ENCODE measurements around the gene PPP2R2C.

PPP2R2C gene

DNA sequence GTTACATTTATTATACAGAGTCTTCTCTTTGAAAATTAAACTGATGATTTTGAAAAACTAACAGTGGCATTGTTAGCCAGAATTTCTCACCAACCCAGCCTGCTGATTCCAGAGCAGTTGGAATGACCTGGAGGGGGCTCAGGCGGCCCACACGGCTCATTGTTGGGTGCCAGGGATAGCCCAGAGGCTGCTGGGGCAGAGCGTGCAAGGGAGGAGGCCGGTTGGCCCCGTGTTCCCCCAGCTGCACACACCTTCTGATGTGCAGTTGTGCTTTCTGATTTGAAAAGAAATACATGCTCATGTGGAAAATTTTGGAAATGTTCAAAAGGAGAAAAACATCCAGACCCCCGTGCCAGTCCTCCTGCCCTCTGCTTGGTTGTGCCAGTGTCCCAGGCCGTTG, 182.2 kb downstream of the PPP2R2C start:
- FAIRE-seq (no peak), DNase-seq (ENCODE audit: insufficient read length, low spot score) (no peak)
- no peak for TF ChIP-seq POU2F2 (IDR thresholded peaks at IDR 0.05; ENCODE audit: low read depth, low read length)

DNA sequence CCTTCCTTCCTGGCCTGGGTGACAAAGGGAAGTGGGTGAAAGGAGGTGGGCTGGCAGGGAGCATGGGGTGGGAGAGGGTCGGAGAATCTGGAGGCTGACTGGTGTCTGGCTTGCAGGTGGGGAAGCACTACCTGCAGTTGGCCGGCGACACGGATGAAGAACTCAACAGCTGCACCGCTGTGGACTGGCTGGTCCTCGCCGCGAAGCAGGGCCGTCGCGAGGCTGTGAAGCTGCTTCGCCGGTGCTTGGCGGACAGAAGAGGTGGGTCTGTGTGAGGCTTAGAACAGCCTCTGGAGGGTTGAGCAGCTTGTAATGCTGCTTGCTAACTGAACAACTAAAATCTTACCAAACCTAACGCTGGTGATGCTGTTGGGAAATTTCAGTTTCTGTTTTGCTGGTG, 183.5 kb downstream of the PPP2R2C start:
- FAIRE-seq (no peak), DNase-seq (ENCODE audit: insufficient read length, low spot score) (no peak)
- TF ChIP-seq POLR2AphosphoS5 (IDR thresholded peaks at IDR 0.05; ENCODE audit: low read depth, low read length) (no peak), SPI1 (IDR thresholded peaks at IDR 0.05; ENCODE audit: low read depth, low read length) (no peak), PAX5 (IDR thresholded peaks at IDR 0.05; ENCODE audit: insufficient read depth, low read length, severe bottlenecking) (no peak), POU2F2 (IDR thresholded peaks at IDR 0.05; ENCODE audit: low read depth, low read length) (no peak), TAF1 (IDR thresholded peaks at IDR 0.05; ENCODE audit: low read depth, low read length) (no peak)

DNA sequence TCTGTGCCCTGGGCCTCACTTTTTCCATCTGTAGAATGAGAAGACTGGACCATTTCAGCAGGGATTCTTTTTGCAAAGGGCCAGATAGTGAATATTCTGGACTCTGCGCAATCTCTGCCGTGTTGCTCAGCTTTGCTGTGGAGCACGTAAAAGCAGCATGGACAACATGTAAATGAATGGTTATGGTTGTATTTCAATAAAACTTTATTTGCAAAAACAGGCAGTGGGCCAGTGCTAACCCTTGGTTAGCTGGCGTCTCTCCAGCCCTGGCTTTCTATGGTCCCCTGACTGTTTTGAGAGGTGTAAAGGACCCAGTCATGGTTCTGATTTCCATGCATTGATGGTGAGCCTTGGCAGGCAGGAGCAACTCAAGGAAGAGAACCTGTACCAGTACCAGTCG, 184.1 kb downstream of the PPP2R2C start:
- FAIRE-seq (no peak), DNase-seq (ENCODE audit: insufficient read length, low spot score) (no peak)
- TF ChIP-seq PAX5 (IDR thresholded peaks at IDR 0.05; ENCODE audit: insufficient read depth, low read length, severe bottlenecking) (no peak), POU2F2 (IDR thresholded peaks at IDR 0.05; ENCODE audit: low read depth, low read length) (no peak), POLR2A (IDR thresholded peaks at IDR 0.05; ENCODE audit: low read depth, low read length) (no peak), TAF1 (IDR thresholded peaks at IDR 0.05; ENCODE audit: low read depth, low read length) (no peak), SPI1 (IDR thresholded peaks at IDR 0.05; ENCODE audit: low read depth, low read length) (no peak), POLR2AphosphoS5 (IDR thresholded peaks at IDR 0.05; ENCODE audit: low read depth, low read length) (no peak)

DNA sequence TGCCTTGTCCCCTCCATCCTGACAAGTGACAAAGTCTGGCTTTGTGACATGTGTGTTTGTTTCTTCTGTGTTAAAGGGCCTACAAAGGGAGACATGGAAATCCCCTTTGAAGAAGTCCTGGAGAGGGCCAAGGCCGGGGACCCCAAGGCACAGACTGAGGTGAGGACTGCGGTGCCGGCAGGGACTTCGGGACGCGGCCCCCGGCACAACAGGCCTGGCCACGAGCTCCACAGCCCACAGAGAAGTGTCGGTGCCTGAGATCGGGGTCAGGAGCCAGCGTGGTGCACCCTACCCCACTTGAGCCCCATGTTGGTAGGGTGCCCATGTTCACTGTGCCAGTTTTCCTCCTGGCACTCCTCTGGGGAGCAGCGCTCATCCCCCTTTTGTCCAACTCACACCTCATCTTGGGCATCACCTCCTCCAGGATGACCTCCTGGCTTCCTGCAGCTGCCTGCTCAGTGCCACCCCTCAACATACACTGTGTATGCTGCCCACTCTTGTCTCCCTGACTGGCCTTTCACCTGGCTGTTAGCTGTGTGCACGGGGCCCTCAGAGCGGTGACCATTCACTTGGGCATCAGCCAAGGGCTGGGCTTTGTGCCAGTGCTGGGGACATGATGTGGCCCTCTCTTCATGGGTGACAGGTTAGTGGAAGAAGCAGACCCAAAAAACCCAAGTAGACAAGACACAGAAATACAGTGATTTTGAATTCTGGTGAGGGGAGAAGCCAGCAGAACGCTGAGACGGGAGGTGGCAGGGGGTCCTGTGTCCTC, 185.2 kb downstream of the PPP2R2C start:
- no peak for DNase-seq (ENCODE audit: insufficient read length, low spot score)
- TF ChIP-seq PAX5 (IDR thresholded peaks at IDR 0.05; ENCODE audit: insufficient read depth, low read length, severe bottlenecking) (no peak), SPI1 (IDR thresholded peaks at IDR 0.05; ENCODE audit: low read depth, low read length) (no peak), POLR2A (IDR thresholded peaks at IDR 0.05; ENCODE audit: low read depth, low read length) (no peak), POU2F2 (IDR thresholded peaks at IDR 0.05; ENCODE audit: low read depth, low read length) (no peak), POLR2AphosphoS5 (IDR thresholded peaks at IDR 0.05; ENCODE audit: low read depth, low read length) (no peak), TAF1 (IDR thresholded peaks at IDR 0.05; ENCODE audit: low read depth, low read length) (no peak)
- FAIRE-seq: no peak

DNA sequence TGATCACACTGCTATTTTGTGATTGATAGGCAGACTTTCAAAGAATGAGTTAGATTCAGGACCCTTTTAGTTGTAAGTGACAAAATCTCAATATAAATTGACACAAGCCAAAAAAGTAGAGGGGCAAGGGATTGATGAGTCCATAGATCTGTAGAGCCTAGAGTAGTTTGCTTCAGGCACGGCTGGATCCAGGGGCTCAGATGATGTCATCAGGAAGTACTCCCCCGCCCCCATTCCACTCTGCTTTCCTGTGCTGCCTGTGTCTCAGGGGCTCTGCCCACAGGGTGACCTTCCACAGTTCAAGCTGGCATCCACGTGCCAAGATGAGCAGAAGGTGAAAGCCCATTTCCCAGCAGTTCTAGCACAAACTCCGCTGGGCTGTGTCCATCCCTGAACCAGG, 189.1 kb downstream of the PPP2R2C start:
- no peak for DNase-seq (ENCODE audit: insufficient read length, low spot score)
- FAIRE-seq: no peak
- TF ChIP-seq POLR2AphosphoS5 (IDR thresholded peaks at IDR 0.05; ENCODE audit: low read depth, low read length) (no peak), POLR2A (IDR thresholded peaks at IDR 0.05; ENCODE audit: low read depth, low read length) (no peak), PAX5 (IDR thresholded peaks at IDR 0.05; ENCODE audit: insufficient read depth, low read length, severe bottlenecking) (no peak)

- no peak for TF ChIP-seq SPI1 (IDR thresholded peaks at IDR 0.05; ENCODE audit: low read depth, low read length)
- TF ChIP-seq POLR2AphosphoS5 (IDR thresholded peaks at IDR 0.05; ENCODE audit: low read depth, low read length): no peak
- no peak for TF ChIP-seq TAF1 (IDR thresholded peaks at IDR 0.05; ENCODE audit: low read depth, low read length)
- no peak for TF ChIP-seq POU2F2 (IDR thresholded peaks at IDR 0.05; ENCODE audit: low read depth, low read length)
- TF ChIP-seq POLR2A (IDR thresholded peaks at IDR 0.05; ENCODE audit: low read depth, low read length): no peak
- TF ChIP-seq PAX5 (IDR thresholded peaks at IDR 0.05; ENCODE audit: insufficient read depth, low read length, severe bottlenecking): no peak
- no peak for DNase-seq (ENCODE audit: insufficient read length, low spot score)
- no peak for FAIRE-seq
Observed at GRCh38 chr4:6282314-6282771, 190.1 kb downstream of the PPP2R2C start.

GRCh38 chr4:6281436-6282313, 190.7 kb downstream of the PPP2R2C start:
- TF ChIP-seq POLR2A (IDR thresholded peaks at IDR 0.05; ENCODE audit: low read depth, low read length) (no peak), SPI1 (IDR thresholded peaks at IDR 0.05; ENCODE audit: low read depth, low read length) (no peak)
- no peak for DNase-seq (ENCODE audit: insufficient read length, low spot score)
- FAIRE-seq: no peak

DNA sequence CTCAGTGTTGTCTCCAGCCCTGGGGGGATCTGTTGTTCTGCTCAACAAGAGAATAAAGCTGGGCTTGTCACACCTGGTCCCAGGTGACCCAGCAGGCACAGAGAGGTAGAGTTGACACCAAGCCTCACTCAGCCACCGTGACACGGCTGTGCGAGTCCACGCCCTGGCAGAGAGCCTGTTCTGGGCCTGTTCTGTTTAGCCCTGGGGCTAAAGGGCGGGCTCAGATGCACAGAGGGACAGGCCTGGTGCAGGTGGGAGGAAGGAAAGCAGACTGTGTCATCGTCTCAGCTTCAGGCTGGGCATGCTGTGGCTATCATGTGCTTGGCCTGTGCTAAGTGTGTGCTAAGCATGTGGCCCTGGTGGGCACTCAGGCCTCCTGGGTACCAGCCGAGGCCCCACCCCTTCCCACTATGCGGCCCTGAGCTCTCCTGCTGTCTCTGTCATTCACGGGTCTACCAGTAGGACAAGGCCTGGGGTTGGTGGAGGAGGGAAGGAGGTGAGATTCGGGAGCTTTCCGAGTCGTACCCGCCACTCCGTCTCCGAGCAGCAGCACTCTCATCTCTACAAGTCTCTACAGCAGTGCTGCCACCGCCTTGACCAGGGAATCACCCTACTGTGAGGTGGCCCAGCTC, 191.9 kb downstream of the PPP2R2C start:
- TF ChIP-seq SPI1 (IDR thresholded peaks at IDR 0.05; ENCODE audit: low read depth, low read length) (no peak), PAX5 (IDR thresholded peaks at IDR 0.05; ENCODE audit: insufficient read depth, low read length, severe bottlenecking) (no peak), POLR2AphosphoS5 (IDR thresholded peaks at IDR 0.05; ENCODE audit: low read depth, low read length) (no peak), TAF1 (IDR thresholded peaks at IDR 0.05; ENCODE audit: low read depth, low read length) (no peak), POU2F2 (IDR thresholded peaks at IDR 0.05; ENCODE audit: low read depth, low read length) (no peak), POLR2A (IDR thresholded peaks at IDR 0.05; ENCODE audit: low read depth, low read length) (no peak)
- DNase-seq (ENCODE audit: insufficient read length, low spot score) (no peak), FAIRE-seq (no peak)

DNA sequence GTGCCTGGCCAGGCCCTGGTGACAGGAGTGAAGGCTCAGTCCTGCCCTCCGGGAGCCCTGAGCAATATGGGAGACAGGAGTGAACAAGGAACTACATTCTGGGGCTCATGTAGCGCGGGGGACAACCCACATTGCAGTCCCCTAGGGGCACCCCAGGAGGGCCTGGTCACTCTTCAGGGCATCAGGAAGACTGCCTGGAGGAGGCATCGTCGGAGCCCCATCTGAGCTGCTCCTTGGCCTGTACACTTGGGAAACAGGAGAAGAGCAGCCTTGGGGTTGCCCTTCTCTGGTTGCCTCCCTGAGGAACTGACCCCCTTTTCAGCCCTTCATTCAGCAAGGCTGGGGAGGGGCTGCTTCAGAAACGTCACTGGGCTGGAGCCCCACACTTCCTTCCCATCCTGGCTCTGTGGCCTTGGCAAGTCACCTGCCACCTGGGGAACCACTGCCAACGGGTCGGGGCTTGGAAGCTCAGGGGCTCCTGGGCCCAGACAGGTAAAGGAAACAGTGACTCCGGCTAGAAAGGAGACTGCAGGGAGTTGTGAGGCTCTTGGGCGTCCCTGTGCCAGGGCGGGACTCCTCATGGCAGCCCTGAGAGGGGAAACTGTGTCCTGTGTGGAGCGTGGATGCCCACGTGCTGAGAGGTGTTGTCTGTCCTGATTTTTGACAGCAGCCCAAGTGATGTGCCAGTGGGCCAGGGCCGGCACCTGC, 192.7 kb downstream of the PPP2R2C start:
- FAIRE-seq: no peak
- DNase-seq (ENCODE audit: insufficient read length, low spot score): no peak
- TF ChIP-seq TAF1 (IDR thresholded peaks at IDR 0.05; ENCODE audit: low read depth, low read length) (no peak), POLR2AphosphoS5 (IDR thresholded peaks at IDR 0.05; ENCODE audit: low read depth, low read length) (no peak), POU2F2 (IDR thresholded peaks at IDR 0.05; ENCODE audit: low read depth, low read length) (no peak), PAX5 (IDR thresholded peaks at IDR 0.05; ENCODE audit: insufficient read depth, low read length, severe bottlenecking) (no peak), SPI1 (IDR thresholded peaks at IDR 0.05; ENCODE audit: low read depth, low read length) (no peak), POLR2A (IDR thresholded peaks at IDR 0.05; ENCODE audit: low read depth, low read length) (no peak)
